Urothelium cell line (cell line): ENCODE measurements around the gene CKAP2.
"Not testable (repeated sequence)": the region's sequence is repeated elsewhere in the genome, so short reads cannot be mapped to it uniquely, and the experiment has no call there.

Source experiments
- DNase-seq: peaks from one replicate; pipeline ENCODE4 v3.0.0; 2011; ENCODE audit warnings: low spot score, mixed read lengths
- FAIRE-seq: peaks from 2 replicates; lab custom pipeline; 2011; peaks lifted over from hg19 to GRCh38; lab: Jason Lieb, UNC

CKAP2 gene

GRCh38 chr13:52450793-52451116 is 4.5 kb upstream of the CKAP2 start:
- no peak for DNase-seq
- FAIRE-seq: no peak

- FAIRE-seq (no peak), DNase-seq (no peak)
Measured at GRCh38 chr13:52451135-52451804, 4.0 kb upstream of the CKAP2 start.

GRCh38 chr13:52452470-52452869 is 2.8 kb upstream of the CKAP2 start:
- DNase-seq (no peak), FAIRE-seq (no peak)

GRCh38 chr13:52454459-52454819 is 839 bp upstream of the CKAP2 start:
- DNase-seq: peak; percentile 3
- no peak for FAIRE-seq

- no peak for FAIRE-seq
Measured at GRCh38 chr13:52455677-52456041, 381 bp downstream of the CKAP2 start.

GRCh38 chr13:52459668-52460067 is 4.4 kb downstream of the CKAP2 start:
- DNase-seq: peak; percentile 5
- FAIRE-seq: no peak

More at GRCh38 chr13:52455677-52456041, 381 bp downstream of the CKAP2 start:
- peak; percentile 73 for DNase-seq

- FAIRE-seq (no peak), DNase-seq (no peak)
Measured at GRCh38 chr13:52461265-52461664, 6.0 kb downstream of the CKAP2 start.

- FAIRE-seq (no peak), DNase-seq (no peak)
Measured at GRCh38 chr13:52463526-52463925, 8.2 kb downstream of the CKAP2 start.

GRCh38 chr13:52468487-52468886 is 13.2 kb downstream of the CKAP2 start:
- not testable (repeated sequence) for DNase-seq, FAIRE-seq

GRCh38 chr13:52480677-52481428 is 25.6 kb downstream of the CKAP2 start:
- FAIRE-seq: not testable (repeated sequence)

GRCh38 chr13:52487078-52487477 is 31.8 kb downstream of the CKAP2 start:
- not testable (repeated sequence) for DNase-seq, FAIRE-seq

More at GRCh38 chr13:52480677-52481428, 25.6 kb downstream of the CKAP2 start:
- DNase-seq: not testable (repeated sequence)

GRCh38 chr13:52488763-52489162 is 33.5 kb downstream of the CKAP2 start:
- FAIRE-seq, DNase-seq: not testable (repeated sequence)

GRCh38 chr13:52491015-52491414 is 35.7 kb downstream of the CKAP2 start:
- FAIRE-seq, DNase-seq: not testable (repeated sequence)

- FAIRE-seq, DNase-seq: not testable (repeated sequence)
Measured at GRCh38 chr13:52494241-52494640, 39.0 kb downstream of the CKAP2 start.

GRCh38 chr13:52497979-52498378 is 42.7 kb downstream of the CKAP2 start:
- FAIRE-seq, DNase-seq: not testable (repeated sequence)

- FAIRE-seq, DNase-seq: not testable (repeated sequence)
Measured at GRCh38 chr13:52502277-52502676, 47.0 kb downstream of the CKAP2 start.

GRCh38 chr13:52505843-52506242 is 50.6 kb downstream of the CKAP2 start:
- DNase-seq, FAIRE-seq: not testable (repeated sequence)

- FAIRE-seq, DNase-seq: not testable (repeated sequence)
Measured at GRCh38 chr13:52509532-52509931, 54.3 kb downstream of the CKAP2 start.

GRCh38 chr13:52510221-52510797 is 55.0 kb downstream of the CKAP2 start:
- not testable (repeated sequence) for DNase-seq

GRCh38 chr13:52511598-52511997 is 56.3 kb downstream of the CKAP2 start:
- not testable (repeated sequence) for FAIRE-seq, DNase-seq

More at GRCh38 chr13:52510221-52510797, 55.0 kb downstream of the CKAP2 start:
- FAIRE-seq: not testable (repeated sequence)

GRCh38 chr13:52513957-52514596 is 58.8 kb downstream of the CKAP2 start:
- FAIRE-seq, DNase-seq: not testable (repeated sequence)
